A549 (cell line): ENCODE data around the gene FERMT1.

Experiments
- CBX2 ChIP-seq: fragments of 200-600 bp; sonication (generic); IDR thresholded peaks from 2 replicates; pipeline ENCODE4 v1.6.1; 2016; ENCODE audit warnings: low read depth, mild to moderate bottlenecking, borderline replicate concordance
- CTCF ChIP-seq: fragments of >200 bp; sonication (Bioruptor Twin); formaldehyde crosslinking; IDR thresholded peaks from 3 replicates; pipeline ENCODE4 v1.5.1; 2016
- HOXB13 ChIP-seq: fragments of 250-450 bp; sonication (Bioruptor Pico); IDR thresholded peaks from 2 replicates; pipeline ENCODE4 v1.5.0; 2020; ENCODE audit warnings: low read depth, mild to moderate bottlenecking, moderate library complexity
- JUNB ChIP-seq: fragments of >200 bp; sonication (Bioruptor Twin); formaldehyde crosslinking; IDR thresholded peaks from 2 replicates; pipeline ENCODE4 v1.6.1; 2016
- NPAS2 ChIP-seq: fragments of 250-450 bp; sonication (Bioruptor Pico); IDR thresholded peaks from 2 replicates; pipeline ENCODE4 v1.8.0; 2022; ENCODE audit warnings: mild to moderate bottlenecking, moderate library complexity, borderline replicate concordance
- POLR2A ChIP-seq: IDR thresholded peaks from 2 replicates; pipeline ENCODE4 v1.6.1; 2012; ENCODE audit warnings: mild to moderate bottlenecking, low read length
- RAD21 ChIP-seq, 2 experiments: fragments of >200 bp in 1 of 2; sonication (Bioruptor Twin) in 1 of 2; formaldehyde crosslinking in 1 of 2; IDR thresholded peaks in 1 of 2; conservative IDR thresholded peaks in 1 of 2; 2 replicates in 1 of 2; 3 replicates in 1 of 2; pipeline ENCODE4 v1.6.1; 2012 to 2018; ENCODE audit warnings: inconsistent platforms in 1 of 2
- RARB ChIP-seq: fragments of 250-450 bp; sonication (Bioruptor Pico); IDR thresholded peaks from 2 replicates; pipeline ENCODE4 v1.8.0; 2021; ENCODE audit warnings: mild to moderate bottlenecking, moderate library complexity
- RNF2 ChIP-seq: fragments of 200-600 bp; sonication (generic); IDR thresholded peaks from 2 replicates; pipeline ENCODE4 v1.6.1; 2016; ENCODE audit warnings: low read depth, mild to moderate bottlenecking, antibody characterized with exemption, moderate library complexity, borderline replicate concordance
- TP53 ChIP-seq: fragments of 250-450 bp; sonication (Bioruptor Pico); IDR thresholded peaks from 2 replicates; pipeline ENCODE4 v1.5.0; 2021; ENCODE audit warnings: mild to moderate bottlenecking, moderate library complexity
- USF2 ChIP-seq: fragments of 450-650 bp; IDR thresholded peaks from 2 replicates; pipeline ENCODE4 v1.6.1; 2014; ENCODE audit warnings: antibody characterized with exemption

- TF ChIP-seq CTCF (no peak), HOXB13 (CRISPR knock-in tag) (no peak), CBX2 (no peak), USF2 (no peak), NPAS2 (no peak), RAD21 (conservative IDR thresholded peaks at IDR 0.05 in 1 of 2, IDR thresholded peaks at IDR 0.05 in 1 of 2) (no peak), TP53 (CRISPR knock-in tag) (no peak), RARB (no peak), POLR2A (no peak), JUNB (no peak), RNF2 (no peak)
Observed at GRCh38 chr20:6030453-6031080, 92.3 kb downstream of the FERMT1 start.
